ENCODE measurements around the gene ZNF280D. TPM values are rescaled to one million over a fixed set of nuclear protein-coding genes. Genes with fewer than 3 reads are reported as not detected.

ZNF280D gene
- total RNA-seq, 1 experiment from 2014 or later, result 53.5 TPM

DNA sequence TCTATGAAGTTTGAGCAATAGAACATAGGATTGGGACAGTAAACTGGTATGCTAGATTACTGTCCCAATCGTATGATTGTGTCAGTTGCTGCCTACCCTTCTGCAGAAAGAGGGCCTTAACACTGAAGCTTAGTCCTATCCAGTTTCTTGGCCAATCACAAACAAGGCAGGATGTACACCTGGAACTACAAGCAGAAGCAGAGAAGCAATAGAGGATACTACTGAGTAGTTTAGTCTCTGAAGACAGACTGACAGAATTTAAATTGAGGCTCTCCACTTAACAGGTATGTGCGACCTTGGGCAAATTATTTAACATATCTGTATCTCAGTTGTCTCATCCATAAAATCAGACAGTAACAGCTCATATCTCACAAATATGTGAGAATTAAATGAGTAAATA is 85.0 kb downstream of the ZNF280D start:
- DNase-seq (ENCODE audit: low read depth), result no peak

GRCh38 chr15:56640549-56640948 is 92.8 kb downstream of the ZNF280D start:
- DNase-seq (ENCODE audit: low read depth), result no peak

DNA sequence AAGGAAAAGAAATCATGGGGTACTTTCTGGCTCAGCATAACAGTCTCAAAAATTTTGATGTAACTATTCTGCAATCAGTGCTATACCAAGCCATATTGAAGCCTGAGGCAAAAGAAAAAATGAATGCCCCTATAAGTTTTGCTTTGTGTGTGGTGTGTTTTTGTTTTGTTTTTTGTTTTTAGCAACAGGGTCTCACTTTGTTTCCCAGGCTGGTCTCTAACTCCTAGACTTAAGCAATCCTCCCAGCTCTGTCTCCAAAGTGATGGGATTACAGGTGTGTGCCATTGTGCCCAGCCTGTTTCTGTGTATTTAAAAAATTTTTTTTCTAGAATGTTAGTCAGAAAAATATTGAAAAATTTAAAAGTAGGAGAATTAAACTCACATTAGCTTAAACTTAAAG is 93.2 kb downstream of the ZNF280D start:
- no peak for DNase-seq (ENCODE audit: low read depth)

GRCh38 chr15:56639631-56640030 is 93.7 kb downstream of the ZNF280D start:
- no peak for DNase-seq (ENCODE audit: low read depth)

DNA sequence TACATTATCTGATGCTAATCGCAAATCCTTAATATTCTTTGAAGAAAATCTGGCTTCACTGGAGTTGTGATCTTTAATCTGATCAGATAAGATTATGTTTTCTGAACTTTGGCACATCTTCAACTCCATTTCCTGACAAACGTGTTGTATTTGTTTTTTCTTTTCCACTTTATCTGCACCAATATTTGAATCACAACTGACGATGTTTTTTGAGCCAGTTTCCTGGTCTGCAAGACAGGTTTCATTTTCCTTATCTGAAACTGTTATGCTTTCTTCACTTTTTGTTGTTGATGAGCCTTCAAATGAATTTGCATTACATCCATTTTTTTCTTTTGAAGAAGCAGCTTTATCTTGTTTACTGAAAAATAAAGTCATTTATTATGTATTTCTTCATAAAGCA is 101.5 kb downstream of the ZNF280D start:
- DNase-seq (ENCODE audit: low read depth), result no peak

GRCh38 chr15:56628893-56629532 is 104.3 kb downstream of the ZNF280D start:
- no peak for DNase-seq (ENCODE audit: low read depth)

- no peak for DNase-seq (ENCODE audit: low read depth)
Measured at GRCh38 chr15:56619887-56620286, 113.4 kb downstream of the ZNF280D start.

DNA sequence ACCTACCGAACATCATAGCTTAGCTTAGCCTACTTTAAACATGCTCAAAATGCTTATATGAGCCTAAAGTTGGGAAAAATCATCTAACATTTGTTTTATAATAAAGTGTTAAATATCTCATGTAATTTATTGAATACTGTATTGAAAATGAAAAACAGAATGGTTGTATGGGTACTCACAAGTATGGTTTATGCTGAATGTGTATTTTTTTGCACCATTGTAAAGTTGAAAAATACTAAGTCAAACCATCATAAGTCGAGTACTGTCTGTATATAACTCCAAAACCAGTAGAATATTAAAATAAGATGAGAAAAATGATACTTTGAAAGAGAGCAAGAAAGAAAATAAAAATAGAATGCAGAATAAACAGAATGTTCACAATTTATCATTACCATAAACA is 115.7 kb downstream of the ZNF280D start:
- no peak for DNase-seq (ENCODE audit: low read depth)

- no peak for DNase-seq (ENCODE audit: low read depth)
Measured at GRCh38 chr15:56616551-56616950, 116.8 kb downstream of the ZNF280D start.

DNA sequence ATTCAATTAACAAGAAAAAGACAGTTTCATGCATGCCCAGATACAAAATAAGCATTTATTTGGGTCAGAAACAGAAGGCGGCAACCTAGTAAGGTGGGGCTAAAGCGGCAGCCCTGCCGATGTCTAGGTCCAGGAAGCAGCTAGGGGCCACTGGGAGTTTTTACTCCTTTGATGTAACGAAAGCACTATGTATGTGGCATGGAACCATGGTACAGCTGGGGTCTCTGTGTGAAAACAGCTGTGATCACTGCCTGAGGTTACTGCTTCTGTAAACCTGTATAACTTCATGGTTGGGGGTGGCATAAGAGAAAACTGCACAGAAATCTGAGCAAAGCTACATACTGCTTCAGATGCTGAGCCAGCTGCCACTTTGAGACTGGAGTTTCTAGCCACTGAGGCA is 119.5 kb downstream of the ZNF280D start:
- DNase-seq (ENCODE audit: low read depth), result no peak

DNA sequence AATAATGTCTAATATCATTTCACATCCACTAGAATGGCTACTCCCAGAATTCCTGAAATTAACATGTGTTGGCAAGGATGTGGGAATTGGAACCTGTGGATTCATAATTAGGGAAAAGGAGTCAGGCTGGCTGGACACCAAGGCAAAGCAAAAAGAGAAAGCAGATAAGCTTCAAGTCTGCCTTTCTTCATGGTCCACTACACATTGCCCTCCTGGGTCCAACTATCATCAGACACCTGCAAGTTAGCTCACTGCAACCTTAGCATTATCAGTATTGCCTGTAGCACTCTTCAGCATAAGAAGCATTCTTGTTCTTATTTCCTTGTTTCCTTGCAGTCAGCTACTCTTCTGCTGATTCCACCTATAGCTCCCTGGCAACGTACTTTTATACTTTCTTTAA is 124.3 kb downstream of the ZNF280D start:
- DNase-seq (ENCODE audit: low read depth), result no peak

DNA sequence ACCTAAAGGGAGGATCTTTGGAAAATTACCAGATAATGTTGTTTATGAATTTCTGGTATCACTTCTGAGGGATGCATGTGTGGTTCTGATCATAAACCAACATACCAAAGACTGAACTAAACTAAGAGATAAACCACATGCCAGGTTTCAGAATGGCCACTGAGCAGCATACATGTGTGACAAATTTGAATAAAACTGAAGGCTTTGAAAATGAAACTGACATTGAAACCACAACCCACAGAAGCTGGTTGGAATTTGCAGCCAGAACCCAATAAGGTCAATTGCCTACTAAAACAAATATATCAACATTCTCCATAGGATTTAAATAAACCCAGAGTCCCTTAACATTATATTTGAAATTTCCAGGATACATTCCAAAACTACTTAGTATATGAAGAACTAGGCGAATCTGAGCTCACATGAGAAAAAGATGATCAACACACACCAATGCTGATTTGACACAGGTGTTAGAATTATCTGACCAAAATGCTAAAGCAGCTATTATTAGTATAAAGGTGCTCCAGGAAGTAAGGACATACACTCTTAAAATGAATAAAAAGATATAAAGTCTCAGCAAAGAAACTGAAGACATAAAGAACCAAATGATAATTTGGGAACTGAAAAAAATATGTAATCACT is 125.0 kb downstream of the ZNF280D start:
- peak; percentile 41 for DNase-seq (ENCODE audit: low read depth)

- DNase-seq (ENCODE audit: low read depth), result no peak
Measured at GRCh38 chr15:56602253-56602652, 131.1 kb downstream of the ZNF280D start.

DNA sequence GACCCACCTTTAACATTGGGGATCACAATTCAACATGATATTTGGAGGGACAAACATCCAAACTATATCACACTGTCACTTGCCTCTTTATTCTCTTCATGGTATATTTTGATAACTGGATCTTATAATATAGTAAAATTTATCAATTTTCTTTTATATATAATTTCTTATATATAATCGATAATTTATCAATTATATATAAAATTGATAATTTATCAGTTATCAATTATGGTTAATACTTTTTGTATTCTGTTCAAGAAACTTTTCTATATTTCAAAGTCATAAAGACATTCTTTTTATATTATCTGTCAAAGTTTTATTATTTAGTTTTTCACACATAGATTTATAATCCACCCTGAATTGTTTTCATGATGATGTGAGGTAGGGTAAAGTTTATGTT is 132.9 kb downstream of the ZNF280D start:
- DNase-seq (ENCODE audit: low read depth), result no peak

GRCh38 chr15:56598991-56599390 is 134.3 kb downstream of the ZNF280D start:
- peak; percentile 84 for DNase-seq (ENCODE audit: low read depth)

- peak; percentile 66 for DNase-seq (ENCODE audit: low read depth)
Measured at GRCh38 chr15:56587686-56588085, 145.6 kb downstream of the ZNF280D start.

GRCh38 chr15:56586206-56586605 is 147.1 kb downstream of the ZNF280D start:
- no peak for DNase-seq (ENCODE audit: low read depth)

DNA sequence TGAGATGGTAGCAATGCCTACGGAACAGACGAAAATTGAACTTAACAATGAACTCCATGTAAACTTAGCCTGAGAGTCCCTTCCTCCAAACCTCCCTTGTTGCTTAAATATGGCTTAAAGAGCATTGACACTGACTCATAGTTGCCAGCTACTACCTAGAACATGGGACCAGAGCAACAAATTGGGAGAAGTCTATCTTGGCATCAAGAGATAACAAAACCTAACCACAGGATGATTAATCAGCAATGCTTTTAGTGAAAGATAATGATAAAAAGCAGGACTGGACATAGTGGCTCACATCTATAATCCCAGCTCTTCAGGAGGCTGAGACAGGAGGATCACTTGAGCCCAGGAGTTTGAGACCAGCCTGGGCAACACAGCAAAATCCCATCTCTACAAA is 150.5 kb downstream of the ZNF280D start:
- DNase-seq (ENCODE audit: low read depth), result no peak

Other genes with a start within 250 kb of the ZNF280D start
- gene TCF12, start 185.1 kb upstream of the ZNF280D start, total RNA-seq (2014; rRNA removed), result 108 and 111 TPM in 2 replicates